Measurements from ENCODE around the gene MEP1A. TPM values are rescaled to one million over a fixed set of nuclear protein-coding genes. Genes with fewer than 3 reads are reported as not detected.

Gene MEP1A
- total RNA-seq, 1 donor from 2014 or later = 2.6 TPM

DNA sequence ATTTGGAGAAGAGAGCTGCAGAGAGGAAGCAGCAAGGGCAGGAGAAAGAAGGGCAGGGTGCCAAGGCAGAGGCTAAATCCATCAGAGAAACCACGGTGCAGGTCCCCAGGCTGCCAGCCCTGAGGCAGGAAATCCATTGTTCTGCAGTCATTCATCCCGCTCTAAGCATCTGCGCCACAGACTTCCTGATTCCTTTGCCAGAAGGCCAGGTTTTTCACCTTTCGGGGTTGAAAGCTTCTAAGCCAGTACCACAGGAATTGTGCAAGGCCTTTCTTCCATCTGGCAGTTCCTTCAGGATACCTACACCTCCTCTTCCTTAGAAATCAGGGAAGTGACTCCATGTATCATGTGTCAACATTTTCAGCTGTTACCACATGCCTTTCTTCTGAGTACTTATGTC is 82.9 kb downstream of the MEP1A start:
- Mint-ChIP-seq H3K9me3 (ENCODE audit: low read depth) (no peaks in the 10 kb centered on the region), H3K4me1 (ENCODE audit: low read depth) (no peaks in the 10 kb centered on the region), H3K27me3 (peaks cover 1% of the 10 kb centered on the region), H3K4me3 (ENCODE audit: low read depth) (no peak overlapping the region), H3K36me3 (ENCODE audit: insufficient read depth) (no peaks in the 10 kb centered on the region), H3K27ac (no peak overlapping the region)
- TF ChIP-seq, protein P1, sequence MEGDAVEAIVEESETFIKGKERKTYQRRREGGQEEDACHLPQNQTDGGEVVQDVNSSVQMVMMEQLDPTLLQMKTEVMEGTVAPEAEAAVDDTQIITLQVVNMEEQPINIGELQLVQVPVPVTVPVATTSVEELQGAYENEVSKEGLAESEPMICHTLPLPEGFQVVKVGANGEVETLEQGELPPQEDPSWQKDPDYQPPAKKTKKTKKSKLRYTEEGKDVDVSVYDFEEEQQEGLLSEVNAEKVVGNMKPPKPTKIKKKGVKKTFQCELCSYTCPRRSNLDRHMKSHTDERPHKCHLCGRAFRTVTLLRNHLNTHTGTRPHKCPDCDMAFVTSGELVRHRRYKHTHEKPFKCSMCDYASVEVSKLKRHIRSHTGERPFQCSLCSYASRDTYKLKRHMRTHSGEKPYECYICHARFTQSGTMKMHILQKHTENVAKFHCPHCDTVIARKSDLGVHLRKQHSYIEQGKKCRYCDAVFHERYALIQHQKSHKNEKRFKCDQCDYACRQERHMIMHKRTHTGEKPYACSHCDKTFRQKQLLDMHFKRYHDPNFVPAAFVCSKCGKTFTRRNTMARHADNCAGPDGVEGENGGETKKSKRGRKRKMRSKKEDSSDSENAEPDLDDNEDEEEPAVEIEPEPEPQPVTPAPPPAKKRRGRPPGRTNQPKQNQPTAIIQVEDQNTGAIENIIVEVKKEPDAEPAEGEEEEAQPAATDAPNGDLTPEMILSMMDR (IDR thresholded peaks at IDR 0.05; ENCODE audit: unreplicated experiment) = no peak
- no peak for DNase-seq (ENCODE audit: low spot score, unreplicated experiment)

DNA sequence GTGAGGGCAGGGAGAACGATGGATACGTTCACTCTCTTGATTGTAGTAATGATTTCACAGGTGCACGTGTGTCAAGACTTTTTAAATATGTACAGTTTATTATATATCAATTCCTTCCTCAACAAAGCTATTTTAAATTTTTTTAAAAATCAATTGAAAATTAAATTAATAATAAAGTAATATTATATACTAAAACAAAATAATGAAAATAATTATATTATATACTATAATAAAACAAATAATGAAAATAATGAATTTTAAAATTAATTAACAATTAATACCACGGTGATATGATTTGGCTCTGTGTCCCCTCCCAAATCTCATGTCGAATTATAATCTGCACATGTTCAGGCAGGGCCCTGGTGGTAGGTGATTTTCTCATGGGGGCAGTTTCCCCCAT is 85.8 kb downstream of the MEP1A start:
- no peaks in the 10 kb centered on the region for H3K36me3 Mint-ChIP-seq (ENCODE audit: insufficient read depth)
- no peaks in the 10 kb centered on the region for H3K9me3 Mint-ChIP-seq (ENCODE audit: low read depth)
- TF ChIP-seq, protein P1 (IDR thresholded peaks at IDR 0.05; ENCODE audit: unreplicated experiment) = no peak
- H3K4me3 Mint-ChIP-seq (ENCODE audit: low read depth) = no peak overlapping the region
- no peak for DNase-seq (ENCODE audit: low spot score, unreplicated experiment)
- no peaks in the 10 kb centered on the region for H3K4me1 Mint-ChIP-seq (ENCODE audit: low read depth)
- peaks cover 5% of the 10 kb centered on the region for H3K27me3 Mint-ChIP-seq
- no peak overlapping the region for H3K27ac Mint-ChIP-seq

DNA sequence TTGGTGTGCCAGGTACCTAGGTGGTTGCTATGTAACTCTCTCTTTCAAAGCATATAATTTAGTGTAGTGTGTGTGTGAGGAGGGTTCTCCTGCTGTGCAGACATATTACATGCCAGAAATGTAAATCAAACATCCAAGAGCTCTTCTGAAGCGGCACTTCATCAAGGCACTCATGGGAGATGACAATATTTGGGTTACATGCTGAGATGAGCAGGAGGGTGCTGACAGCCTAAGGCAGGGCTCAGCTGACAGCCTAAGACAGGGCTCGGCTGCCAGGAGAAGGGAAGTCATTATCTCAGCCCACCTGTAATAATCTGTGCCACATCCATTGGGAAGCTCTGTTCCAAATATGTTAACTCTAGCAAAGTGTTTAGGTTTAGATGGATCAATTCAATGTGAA is 89.5 kb downstream of the MEP1A start:
- no peak overlapping the region for H3K27ac Mint-ChIP-seq
- no peaks in the 10 kb centered on the region for H3K36me3 Mint-ChIP-seq (ENCODE audit: insufficient read depth)
- H3K4me1 Mint-ChIP-seq (ENCODE audit: low read depth) = no peaks in the 10 kb centered on the region
- no peak for DNase-seq (ENCODE audit: low spot score, unreplicated experiment)
- H3K9me3 Mint-ChIP-seq (ENCODE audit: low read depth) = no peaks in the 10 kb centered on the region
- H3K4me3 Mint-ChIP-seq (ENCODE audit: low read depth) = no peak overlapping the region
- H3K27me3 Mint-ChIP-seq = peaks cover 5% of the 10 kb centered on the region
- TF ChIP-seq, protein P1 (IDR thresholded peaks at IDR 0.05; ENCODE audit: unreplicated experiment) = no peak

DNA sequence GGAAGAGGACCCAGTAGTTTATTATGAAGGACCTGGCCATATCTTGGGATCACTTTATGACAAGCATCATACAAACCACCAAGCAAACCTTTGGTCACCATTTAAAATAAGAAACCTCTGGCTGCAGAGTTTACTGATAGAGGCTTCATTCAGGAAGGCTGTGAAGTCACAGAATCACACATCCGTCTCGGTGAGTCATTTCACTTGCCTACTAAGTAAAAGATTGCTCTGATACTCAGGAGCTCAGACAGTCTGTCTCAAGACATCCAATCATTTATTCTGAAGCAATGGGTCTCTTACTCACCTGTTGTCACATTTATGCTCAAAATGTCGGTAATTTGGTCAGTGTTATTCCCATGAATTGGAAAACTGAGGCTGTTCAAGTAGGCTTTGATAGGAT is 94.8 kb downstream of the MEP1A start:
- H3K27ac Mint-ChIP-seq = no peak overlapping the region
- H3K4me3 Mint-ChIP-seq (ENCODE audit: low read depth) = no peak overlapping the region
- H3K27me3 Mint-ChIP-seq = no peaks in the 10 kb centered on the region
- no peaks in the 10 kb centered on the region for H3K4me1 Mint-ChIP-seq (ENCODE audit: low read depth)
- TF ChIP-seq, protein P1 (IDR thresholded peaks at IDR 0.05; ENCODE audit: unreplicated experiment) = no peak
- no peaks in the 10 kb centered on the region for H3K36me3 Mint-ChIP-seq (ENCODE audit: insufficient read depth)
- DNase-seq (ENCODE audit: low spot score, unreplicated experiment) = no peak
- no peaks in the 10 kb centered on the region for H3K9me3 Mint-ChIP-seq (ENCODE audit: low read depth)

DNA sequence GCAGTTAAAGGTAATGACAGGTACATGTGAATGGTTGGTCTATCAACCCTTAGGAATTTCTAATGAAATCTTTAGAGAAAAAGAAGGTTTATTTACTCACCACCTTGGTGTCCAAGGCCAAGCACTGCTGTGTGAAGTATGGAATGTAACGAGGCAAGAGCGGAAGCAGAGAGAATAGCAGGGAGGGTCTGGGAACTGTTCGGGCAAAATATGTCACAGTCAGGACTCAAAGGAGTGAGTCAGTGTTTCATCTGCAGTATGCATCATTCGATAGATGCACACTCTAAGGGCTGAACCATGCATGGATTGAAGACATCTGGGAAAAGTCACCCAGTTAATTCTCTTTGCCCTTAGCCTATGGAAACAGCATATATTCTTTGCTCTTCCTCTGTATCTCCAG is 95.4 kb downstream of the MEP1A start:
- no peak overlapping the region for H3K27ac Mint-ChIP-seq
- H3K27me3 Mint-ChIP-seq = no peaks in the 10 kb centered on the region
- no peaks in the 10 kb centered on the region for H3K9me3 Mint-ChIP-seq (ENCODE audit: low read depth)
- TF ChIP-seq, protein P1 (IDR thresholded peaks at IDR 0.05; ENCODE audit: unreplicated experiment) = no peak
- H3K4me1 Mint-ChIP-seq (ENCODE audit: low read depth) = no peaks in the 10 kb centered on the region
- H3K36me3 Mint-ChIP-seq (ENCODE audit: insufficient read depth) = no peaks in the 10 kb centered on the region
- H3K4me3 Mint-ChIP-seq (ENCODE audit: low read depth) = no peak overlapping the region
- no peak for DNase-seq (ENCODE audit: low spot score, unreplicated experiment)

Other genes starting within 250 kb of the MEP1A start
- gene CYP39A1, start 140.6 kb upstream of the MEP1A start, total RNA-seq = 6.7 and 10.3 TPM in 2 replicates
- gene SLC25A27, start 140.4 kb upstream of the MEP1A start, total RNA-seq = 31.9 TPM in 2 replicates
- gene TDRD6, start 105.5 kb upstream of the MEP1A start, total RNA-seq = 0.17 and 0.93 TPM in 2 replicates
- gene PLA2G7, start 58.0 kb upstream of the MEP1A start, total RNA-seq = 0.29 and 0.93 TPM in 2 replicates
- gene ANKRD66, start 46.5 kb upstream of the MEP1A start, total RNA-seq = not detected in 2 replicates
- 0.04 TPM in 1 of 2 replicates, not detected in the other for gene ADGRF5, start 128.5 kb downstream of the MEP1A start, total RNA-seq
- 0.12 and 0.93 TPM in 2 replicates for gene ADGRF1, start 248.9 kb downstream of the MEP1A start, total RNA-seq

All from progenitor cell of endocrine pancreas (in vitro differentiated cells).